Inferior parietal cortex (tissue), 1 donor: Measurements from ENCODE around the gene TMEM196.
"Not testable (repeated sequence)": the region's sequence is repeated elsewhere in the genome, so short reads cannot be mapped to it uniquely, and the experiment has no call there.

Experiments used
- DNase-seq: peaks from one replicate; pipeline ENCODE4 v3.0.0-alpha.2; 2016; ENCODE audit errors: extremely low spot score

TMEM196 gene

DNA sequence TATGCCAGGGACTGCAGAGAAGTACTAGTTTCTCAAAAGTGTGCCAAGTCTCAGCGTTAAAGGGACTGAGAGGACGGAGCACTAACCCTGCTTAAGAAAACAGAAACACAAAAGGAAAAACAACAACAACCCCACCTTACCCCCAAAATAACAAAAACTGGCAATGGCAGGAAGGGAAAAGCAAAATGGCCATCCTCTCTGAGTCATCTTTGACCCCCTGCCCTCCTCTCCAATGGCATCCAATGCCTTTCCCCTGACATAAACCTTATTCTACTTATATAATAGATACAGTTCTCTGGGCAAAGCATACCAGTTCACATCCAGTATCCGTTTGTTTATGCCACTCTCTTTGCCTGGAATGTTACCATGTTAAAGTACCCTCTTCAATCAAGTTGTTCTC, 66.2 kb downstream of the TMEM196 start:
- DNase-seq: no peak

DNA sequence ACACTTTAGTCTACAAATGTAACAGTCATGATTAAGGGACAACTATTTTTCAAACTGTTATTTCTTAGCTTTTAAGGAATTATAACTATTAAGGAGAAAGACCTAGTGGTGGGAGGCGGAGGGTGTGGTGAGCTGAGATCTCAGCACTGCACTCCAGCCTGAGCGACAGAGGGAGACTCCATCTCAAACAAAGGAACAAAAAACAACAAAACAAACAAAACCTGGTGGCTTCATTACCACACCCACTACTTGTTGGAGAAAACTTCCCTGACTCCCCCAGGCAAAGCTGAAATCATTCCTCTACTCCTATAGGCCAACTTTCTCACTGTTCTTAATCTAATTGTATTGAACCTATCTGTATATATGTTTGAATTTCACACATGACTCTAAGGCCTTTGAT, 67.8 kb downstream of the TMEM196 start:
- DNase-seq: no peak

DNA sequence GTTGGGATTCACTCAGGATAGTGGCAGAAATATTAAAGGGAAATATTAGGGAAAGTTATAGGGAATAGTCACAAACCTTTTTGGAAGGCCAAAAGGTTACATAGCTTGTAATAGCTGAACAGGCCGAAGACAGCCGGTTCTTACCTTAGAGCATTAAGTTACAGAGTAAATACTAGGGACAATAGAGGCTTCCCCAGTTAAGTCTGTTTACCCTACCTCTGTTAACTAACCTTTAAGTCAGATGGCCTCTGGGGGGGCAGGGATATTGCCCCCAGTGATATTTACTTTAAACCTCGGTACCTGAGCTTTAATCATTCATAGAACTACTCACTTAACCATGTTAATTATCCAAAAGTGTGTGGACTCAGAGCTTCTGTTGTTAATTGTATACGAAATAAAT, 71.9 kb downstream of the TMEM196 start:
- no peak for DNase-seq

DNA sequence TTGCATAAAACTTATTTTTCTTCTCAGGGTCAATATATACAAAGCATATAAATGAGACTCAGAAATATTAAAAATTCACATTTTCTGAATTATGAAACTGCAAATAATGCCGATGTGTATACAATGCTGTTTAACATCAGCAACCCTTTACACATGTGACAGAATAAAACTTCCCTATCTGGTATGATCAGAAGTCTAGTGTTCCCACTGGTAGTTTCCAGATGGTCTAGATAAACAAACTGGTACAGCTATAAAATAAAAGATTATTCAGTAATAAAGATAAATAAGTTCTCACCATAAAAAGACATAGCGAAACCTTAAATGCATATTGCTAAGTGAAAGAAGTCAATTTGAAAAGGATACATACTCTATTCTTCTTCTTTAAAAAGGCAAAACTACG, 72.5 kb downstream of the TMEM196 start:
- no peak for DNase-seq

DNA sequence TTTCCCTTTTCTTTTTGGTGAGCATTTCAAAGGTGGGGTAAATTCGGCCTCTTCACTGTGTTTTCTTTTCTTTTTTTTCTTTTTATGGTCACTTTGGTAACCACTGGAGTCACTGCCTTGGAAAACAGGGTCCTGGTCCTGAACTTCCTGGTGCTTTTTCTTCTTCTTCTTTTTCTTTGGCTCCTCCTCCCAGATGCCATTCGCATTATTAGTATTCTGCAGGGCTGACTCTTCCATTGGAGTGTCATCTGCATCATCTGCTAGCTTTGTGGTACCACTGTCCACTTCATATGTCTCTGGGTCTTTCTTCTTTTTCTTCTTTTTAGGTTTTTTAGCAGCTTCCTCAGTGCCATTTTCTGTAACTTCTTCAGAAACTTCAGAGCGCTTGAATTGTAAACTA, 75.1 kb downstream of the TMEM196 start:
- no peak for DNase-seq

DNA sequence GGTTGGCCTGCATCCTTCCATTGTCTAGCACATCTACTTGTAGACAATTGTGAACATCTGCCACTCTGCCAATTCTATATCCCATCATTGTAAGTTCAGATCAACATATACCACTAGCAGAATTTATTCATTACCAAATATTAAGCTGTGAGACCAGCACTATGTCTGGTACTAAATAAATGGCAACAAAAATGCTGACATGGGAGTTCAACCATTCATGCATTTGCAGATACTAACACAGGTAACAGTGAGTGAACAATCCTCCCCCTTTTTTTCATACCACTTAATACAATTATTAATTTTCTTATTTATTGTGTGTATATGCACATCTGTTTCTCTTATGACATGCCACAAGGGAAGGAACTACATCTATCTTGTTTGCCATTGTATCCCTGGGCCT, 76.5 kb downstream of the TMEM196 start:
- DNase-seq: no peak

DNA sequence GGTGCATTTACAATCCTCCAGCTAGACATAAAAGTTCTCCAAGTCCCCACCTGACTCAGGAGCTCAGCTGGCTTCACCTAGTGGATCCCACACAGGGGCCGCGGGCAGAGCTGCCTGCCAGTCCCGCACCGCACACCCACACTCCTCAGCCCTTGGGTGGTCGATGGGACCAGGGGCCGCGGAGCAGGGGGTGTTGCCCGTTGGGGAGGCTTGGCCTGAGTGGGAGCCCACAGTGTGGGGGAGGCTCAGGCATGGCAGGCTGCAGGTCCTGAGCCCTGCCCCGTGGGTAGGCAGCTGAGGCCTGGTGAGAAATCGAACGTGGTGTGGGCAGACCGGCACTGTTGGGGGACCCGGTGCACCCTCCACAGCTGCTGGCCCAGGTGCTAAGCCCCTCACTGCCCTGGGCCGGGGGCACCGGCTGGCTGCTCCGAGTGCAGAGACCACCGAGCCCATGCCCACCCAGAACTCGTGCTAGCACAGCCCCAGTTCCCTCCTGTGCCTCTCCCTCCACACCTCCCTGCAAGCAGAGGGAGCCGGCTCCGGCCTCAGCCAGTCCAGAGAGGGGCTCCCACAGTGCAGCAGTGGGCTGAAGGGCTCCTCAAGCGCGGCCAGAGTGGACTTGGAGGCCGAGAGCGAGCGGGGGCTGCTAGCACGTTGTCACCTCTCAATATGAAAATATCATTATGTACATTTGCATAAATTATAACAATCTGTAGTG, 81.1 kb downstream of the TMEM196 start:
- DNase-seq: no peak

DNA sequence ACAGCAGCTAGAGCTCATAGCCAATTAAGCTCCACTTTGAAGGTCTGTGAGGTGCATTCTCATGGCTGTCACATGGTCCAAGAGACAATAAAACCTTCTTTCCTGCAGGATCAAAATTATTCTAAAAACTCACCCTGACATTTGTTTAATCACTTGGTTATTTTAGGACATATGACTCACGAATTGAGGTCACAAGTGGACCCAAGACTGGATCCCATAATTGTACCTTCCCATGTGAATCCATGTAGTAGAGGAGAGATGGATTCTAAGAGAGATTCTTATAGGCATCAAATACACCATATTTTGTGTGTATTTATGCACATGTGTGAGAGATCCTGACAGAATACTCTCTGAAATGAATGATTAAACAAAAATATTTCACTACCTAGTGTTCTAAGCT, 82.7 kb downstream of the TMEM196 start:
- no peak for DNase-seq

DNA sequence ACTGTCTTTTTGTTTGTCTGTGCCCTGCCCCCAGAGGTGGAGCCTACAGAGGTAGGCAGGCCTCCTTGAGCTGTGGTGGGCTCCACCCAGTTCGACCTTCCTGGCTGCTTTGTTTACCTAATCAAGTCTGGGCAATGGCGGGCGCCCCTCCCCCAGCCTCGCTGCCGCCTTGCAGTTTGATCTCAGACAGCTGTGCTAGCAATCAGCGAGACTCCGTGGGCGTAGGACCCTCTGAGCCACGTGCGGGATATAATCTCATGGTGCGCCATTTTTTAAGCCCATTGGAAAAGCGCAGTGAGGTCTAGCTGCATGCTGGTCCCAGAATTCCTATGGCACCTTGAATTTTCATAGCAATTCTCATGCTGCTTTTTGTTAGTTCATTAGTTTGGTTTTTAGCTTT, 84.3 kb downstream of the TMEM196 start:
- not testable (repeated sequence) for DNase-seq

DNA sequence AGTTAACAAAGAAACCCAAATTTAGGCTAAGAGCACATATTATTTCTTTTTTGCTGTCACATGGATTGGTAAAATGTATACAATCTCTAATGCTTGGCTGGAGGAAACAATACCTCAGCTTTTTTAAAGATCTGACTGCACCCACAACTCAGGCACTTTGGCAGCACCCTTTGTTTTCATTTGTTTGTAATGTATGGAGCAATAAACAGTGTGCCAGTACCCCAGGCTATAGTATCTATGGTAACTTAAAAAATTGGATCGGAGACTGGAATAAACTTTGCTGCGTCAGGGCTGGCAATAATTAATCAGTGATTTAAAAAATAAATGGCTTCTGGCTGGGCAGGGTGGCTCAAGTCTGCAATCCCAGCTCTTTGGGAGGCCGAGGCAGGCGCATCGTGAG, 91.8 kb downstream of the TMEM196 start:
- DNase-seq: no peak

DNA sequence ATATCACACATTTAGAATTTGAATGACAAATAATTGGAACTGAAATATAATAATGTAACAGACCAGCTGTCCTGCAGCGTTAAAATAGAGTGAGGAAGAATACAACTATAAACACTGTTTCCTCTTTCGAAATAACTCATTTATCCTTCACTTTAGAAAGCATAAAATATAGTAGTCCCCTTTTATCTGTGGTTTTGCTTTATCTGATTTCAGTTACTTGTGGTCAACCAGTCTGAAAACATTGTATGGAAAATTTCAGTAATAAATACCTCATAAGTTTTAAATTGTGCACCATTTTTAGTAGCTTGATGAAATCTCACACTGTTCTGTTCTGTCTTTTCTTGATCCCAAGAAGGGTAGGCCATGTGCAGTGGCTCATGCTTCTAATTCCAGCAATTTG, 96.2 kb downstream of the TMEM196 start:
- DNase-seq: no peak

DNA sequence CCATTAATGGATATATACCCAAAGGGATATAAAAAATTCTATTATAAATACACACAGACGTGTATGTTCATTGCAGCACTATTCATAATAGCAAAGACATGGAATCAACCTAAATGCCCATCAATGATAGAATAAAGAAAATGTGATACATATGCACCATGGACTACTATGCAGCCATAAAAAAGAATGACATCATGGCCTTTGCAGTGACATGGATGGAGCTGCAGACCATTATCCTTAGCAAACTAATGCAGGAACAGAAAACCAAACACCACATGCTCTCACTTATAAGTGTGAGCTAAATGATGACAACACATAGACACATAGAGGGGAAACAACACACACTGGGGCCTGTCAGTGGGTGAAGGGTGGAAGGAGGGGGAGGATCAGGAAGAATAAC, 97.6 kb downstream of the TMEM196 start:
- DNase-seq: no peak

DNA sequence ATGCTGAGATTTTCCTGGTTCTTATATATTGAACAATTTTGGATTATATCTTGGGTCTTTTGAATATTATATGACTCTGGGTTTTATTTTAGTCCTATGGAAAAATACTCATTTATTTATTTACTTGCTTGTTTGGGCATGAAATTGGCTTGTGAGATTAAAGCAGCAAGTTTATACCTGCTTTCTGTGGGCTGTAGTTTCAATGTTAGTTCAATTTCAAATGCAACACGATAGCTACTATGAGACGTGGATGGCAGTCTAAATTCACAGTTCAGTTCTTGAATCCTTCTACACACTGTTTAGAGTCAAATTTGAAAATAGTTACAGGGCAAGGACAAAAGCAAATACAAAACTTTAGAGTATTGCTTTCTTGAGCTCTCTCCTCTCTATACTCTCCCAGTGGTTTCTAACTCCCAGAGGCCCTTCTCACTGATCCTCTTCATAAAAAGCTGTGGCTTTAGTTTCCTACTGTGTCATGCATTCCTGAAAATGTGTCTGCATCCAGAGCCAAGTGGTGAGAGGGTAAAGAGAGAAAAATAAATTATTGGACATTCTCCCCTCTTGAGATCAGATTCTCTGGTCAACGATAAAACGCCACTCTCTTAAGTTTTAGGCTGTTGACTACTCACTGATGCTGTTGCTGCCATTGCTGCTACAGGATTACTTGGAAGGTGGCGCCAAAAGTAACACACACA, 99.0 kb downstream of the TMEM196 start:
- no peak for DNase-seq

DNA sequence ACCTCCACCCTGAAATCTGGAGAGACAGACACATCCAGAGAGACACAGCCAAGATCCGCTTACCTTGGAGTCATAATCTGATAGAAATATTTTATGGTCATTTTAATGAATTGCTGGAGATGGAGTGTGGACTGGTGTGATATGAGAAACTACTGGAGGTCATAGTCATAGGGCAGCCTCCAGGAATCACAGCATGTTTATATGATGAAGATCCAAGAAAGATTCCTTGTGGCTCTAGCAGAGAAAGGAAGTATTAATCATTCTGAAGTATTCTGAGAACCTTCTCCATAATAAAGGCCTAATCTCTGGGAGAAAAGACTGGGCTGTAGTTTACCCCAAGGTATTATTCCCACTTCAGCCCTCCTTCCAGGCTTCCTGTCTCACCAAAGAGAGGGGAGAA, 102.6 kb downstream of the TMEM196 start:
- DNase-seq: no peak
